Smooth muscle cell (in vitro differentiated cells): ENCODE results near the gene TFCP2L1. TPM values are rescaled to one million over a fixed set of nuclear protein-coding genes. Genes with fewer than 3 reads are reported as not detected.

ENCODE experiments used
- DNase-seq: peaks from one replicate; lab custom pipeline; 2025; ENCODE audit not compliant: unreplicated experiment; lab: John Stamatoyannopoulos, UW
- H2AFZ ChIP-seq: fragments of 200-600 bp; sonication (generic); 2 replicates; pipeline ENCODE4 v1.6.0; 2016; ENCODE audit warnings: antibody characterized with exemption, low read depth, mild to moderate bottlenecking
- H3F3A ChIP-seq: fragments of 200-600 bp; sonication (generic); 2 replicates; pipeline ENCODE4 v1.6.0; 2017; ENCODE audit warnings: antibody characterized with exemption, low read depth
- H3K27ac ChIP-seq: fragments of 200-600 bp; sonication (generic); 2 replicates; pipeline ENCODE4 v1.5.1; 2016; ENCODE audit warnings: low read depth, mild to moderate bottlenecking
- H3K27me3 ChIP-seq: fragments of 200-600 bp; sonication (generic); 2 replicates; pipeline ENCODE4 v1.6.1; 2016; ENCODE audit warnings: low read depth, mild to moderate bottlenecking
- H3K36me3 ChIP-seq: fragments of 200-600 bp; sonication (generic); 2 replicates; pipeline ENCODE4 v1.5.1; 2016; ENCODE audit warnings: low read depth
- H3K4me1 ChIP-seq: fragments of 200-600 bp; sonication (generic); 2 replicates; pipeline ENCODE4 v1.5.1; 2016; ENCODE audit warnings: low read depth
- H3K4me2 ChIP-seq: fragments of 200-600 bp; sonication (generic); 2 replicates; pipeline ENCODE4 v1.6.0; 2016; ENCODE audit warnings: mild to moderate bottlenecking
- H3K4me3 ChIP-seq: fragments of 200-600 bp; sonication (generic); 2 replicates; pipeline ENCODE4 v1.5.1; 2016; ENCODE audit warnings: mild to moderate bottlenecking
- H3K79me2 ChIP-seq: fragments of 200-600 bp; sonication (generic); 2 replicates; pipeline ENCODE4 v1.6.0; 2016; ENCODE audit warnings: low read depth, mild to moderate bottlenecking
- H3K9ac ChIP-seq: fragments of 200-600 bp; sonication (generic); 2 replicates; pipeline ENCODE4 v1.6.0; 2016; ENCODE audit warnings: low read depth
- H3K9me3 ChIP-seq: fragments of 200-600 bp; sonication (generic); replicated peaks from 2 replicates; pipeline ENCODE4 v1.5.1; 2016; ENCODE audit warnings: low read depth
- H4K20me1 ChIP-seq: fragments of 200-600 bp; sonication (generic); 2 replicates; pipeline ENCODE4 v1.6.0; 2016; ENCODE audit warnings: low read depth
- WGBS: methylation state at CpG from one replicate; pipeline ENCODE4 v1.1.7; 2016; ENCODE audit warnings: low lambda C conversion rate; 5-methylcytosine and 5-hydroxymethylcytosine counted together
- polyA plus RNA-seq: library from polyadenylated mRNA; unstranded; fragments of >200 nt; fragmentation: Nextera tagmentation; extraction: Ambion mirVana; gene quantifications from 2 replicates; pipeline ENCODE4 v1.2.1, GENCODE V29; 2016
- total RNA-seq: library from RNA; depleted of rRNA; stranded (reverse); fragments of >200 nt; gene quantifications from 2 replicates; pipeline ENCODE4 v1.2.3, GENCODE V29; 2014
- TF ChIP-seq, protein P1 (sequence below): fragments of 200-600 bp; sonication (generic); IDR thresholded peaks from 2 replicates; pipeline ENCODE4 v1.5.1; 2017; ENCODE audit warnings: borderline replicate concordance, mild to moderate bottlenecking, antibody characterized with exemption; ENCODE audit not compliant: insufficient read depth, poor library complexity, severe bottlenecking

The TFCP2L1 gene
- total and polyA plus RNA-seq, 2 experiments from 2014 or later = 0.13 TPM; not detected in 1

DNA sequence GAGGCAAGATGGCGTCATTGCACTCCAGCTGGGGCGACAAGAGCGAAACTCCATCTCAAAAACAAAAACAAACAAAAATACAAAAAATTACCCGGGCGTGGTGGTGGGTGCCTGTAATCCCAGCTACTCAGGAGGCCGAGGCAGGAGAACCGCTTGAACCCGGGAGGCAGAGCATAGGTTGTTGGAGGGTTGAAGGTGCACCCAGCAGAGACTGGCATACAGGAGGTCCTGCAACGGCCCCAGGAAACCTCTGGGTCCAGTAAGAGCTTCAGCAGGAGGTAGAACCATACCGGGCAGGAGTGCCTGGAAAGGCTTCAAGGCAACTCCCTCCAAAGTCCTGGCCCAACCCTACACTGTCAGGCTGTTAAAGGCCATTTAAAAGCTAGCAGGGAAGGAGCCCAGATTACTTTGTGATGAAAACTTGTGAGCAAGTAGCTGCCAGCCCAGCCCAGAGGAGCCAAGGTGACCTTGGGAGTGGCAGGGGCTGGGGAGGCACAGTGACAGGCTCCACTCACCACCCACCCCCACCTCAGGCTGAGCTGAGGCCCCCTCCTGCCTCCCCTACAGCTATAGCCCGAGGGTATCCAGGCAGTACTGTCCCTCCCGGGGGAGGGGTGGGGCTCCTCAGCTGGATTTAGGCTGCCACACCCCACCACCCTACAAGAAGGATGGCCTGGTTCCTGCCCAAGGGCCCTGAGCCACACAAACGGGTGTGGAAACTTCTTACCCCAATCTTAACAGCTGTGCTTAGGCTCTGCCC, 28.1 kb downstream of the TFCP2L1 start:
- Histone ChIP-seq H3K4me2 (no peak overlapping the region), H3K27ac (no peak overlapping the region), H3K36me3 (no peaks in the 10 kb centered on the region), H3K4me1 (no peaks in the 10 kb centered on the region), H3F3A (no peaks in the 10 kb centered on the region), H3K27me3 (no peaks in the 10 kb centered on the region), H3K9me3 (no peaks in the 10 kb centered on the region), H3K4me3 (no peak overlapping the region), H3K9ac (no peak overlapping the region), H4K20me1 (no peaks in the 10 kb centered on the region), H2AFZ (no peak overlapping the region), H3K79me2 (no peaks in the 10 kb centered on the region)
- TF ChIP-seq, protein P1, sequence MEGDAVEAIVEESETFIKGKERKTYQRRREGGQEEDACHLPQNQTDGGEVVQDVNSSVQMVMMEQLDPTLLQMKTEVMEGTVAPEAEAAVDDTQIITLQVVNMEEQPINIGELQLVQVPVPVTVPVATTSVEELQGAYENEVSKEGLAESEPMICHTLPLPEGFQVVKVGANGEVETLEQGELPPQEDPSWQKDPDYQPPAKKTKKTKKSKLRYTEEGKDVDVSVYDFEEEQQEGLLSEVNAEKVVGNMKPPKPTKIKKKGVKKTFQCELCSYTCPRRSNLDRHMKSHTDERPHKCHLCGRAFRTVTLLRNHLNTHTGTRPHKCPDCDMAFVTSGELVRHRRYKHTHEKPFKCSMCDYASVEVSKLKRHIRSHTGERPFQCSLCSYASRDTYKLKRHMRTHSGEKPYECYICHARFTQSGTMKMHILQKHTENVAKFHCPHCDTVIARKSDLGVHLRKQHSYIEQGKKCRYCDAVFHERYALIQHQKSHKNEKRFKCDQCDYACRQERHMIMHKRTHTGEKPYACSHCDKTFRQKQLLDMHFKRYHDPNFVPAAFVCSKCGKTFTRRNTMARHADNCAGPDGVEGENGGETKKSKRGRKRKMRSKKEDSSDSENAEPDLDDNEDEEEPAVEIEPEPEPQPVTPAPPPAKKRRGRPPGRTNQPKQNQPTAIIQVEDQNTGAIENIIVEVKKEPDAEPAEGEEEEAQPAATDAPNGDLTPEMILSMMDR = no peak
- DNase-seq = no peak
- 86% methylated on average over 13 of the region's 13 CpGs for WGBS

DNA sequence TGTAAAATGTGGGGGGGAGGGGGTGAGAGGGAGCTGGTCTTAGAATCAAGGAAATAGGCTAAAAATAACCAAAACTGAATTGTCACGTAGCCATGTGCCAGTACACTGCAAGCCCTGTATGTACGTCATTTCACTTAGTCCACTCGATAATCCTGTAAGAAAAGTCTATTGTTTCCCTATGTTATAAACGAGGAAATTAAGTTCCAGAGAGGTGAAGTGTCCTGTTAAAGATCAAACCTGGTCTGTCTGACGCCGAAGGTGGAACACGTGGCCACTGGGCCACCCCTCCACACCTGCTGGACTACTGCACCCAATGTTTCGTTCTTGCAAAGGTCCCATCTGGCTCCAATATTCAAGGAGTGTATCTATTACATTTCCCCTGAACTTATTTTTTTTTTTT, 29.6 kb downstream of the TFCP2L1 start:
- H3K79me2 ChIP-seq = no peaks in the 10 kb centered on the region
- WGBS = 90% methylated on average over 8 of the region's 8 CpGs

DNA sequence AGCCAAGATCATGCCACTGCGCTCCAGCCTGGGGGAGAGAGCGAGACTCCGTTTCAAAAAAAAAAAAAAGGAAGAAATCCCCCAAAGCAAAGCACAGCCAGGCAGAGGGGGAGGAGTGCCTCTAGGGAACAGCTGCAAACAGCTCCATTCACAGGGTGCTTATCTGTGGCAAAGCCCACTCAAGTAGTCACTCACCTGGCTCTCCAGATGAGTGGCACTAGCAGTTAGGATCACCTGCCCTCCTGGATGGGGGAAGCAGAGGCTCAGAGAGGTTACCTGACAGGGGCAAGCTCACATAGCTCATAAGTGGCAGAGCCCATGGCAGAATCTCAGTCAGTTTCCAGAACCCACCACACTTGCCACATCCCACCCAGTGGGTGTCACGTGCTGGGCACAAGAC, 30.3 kb downstream of the TFCP2L1 start:
- H3K9me3 ChIP-seq = no peaks in the 10 kb centered on the region
- 93% methylated on average over 4 of the region's 4 CpGs for WGBS
- H3K27ac ChIP-seq = no peak overlapping the region
- no peaks in the 10 kb centered on the region for H4K20me1 ChIP-seq
- H2AFZ ChIP-seq = no peak overlapping the region
- no peak for DNase-seq
- no peak overlapping the region for H3K4me2 ChIP-seq
- no peaks in the 10 kb centered on the region for H3K79me2 ChIP-seq
- H3K27me3 ChIP-seq = peaks cover 4% of the 10 kb centered on the region
- no peaks in the 10 kb centered on the region for H3K36me3 ChIP-seq
- no peaks in the 10 kb centered on the region for H3K4me1 ChIP-seq
- TF ChIP-seq, protein P1 = no peak
- H3K4me3 ChIP-seq = no peak overlapping the region
- no peaks in the 10 kb centered on the region for H3F3A ChIP-seq
- no peak overlapping the region for H3K9ac ChIP-seq

More for the DNA sequence above, 29.6 kb downstream of the TFCP2L1 start:
- H3K4me3 ChIP-seq = no peak overlapping the region
- H3K9ac ChIP-seq = no peak overlapping the region
- no peaks in the 10 kb centered on the region for H3F3A ChIP-seq
- no peaks in the 10 kb centered on the region for H3K4me1 ChIP-seq
- no peak overlapping the region for H2AFZ ChIP-seq
- no peaks in the 10 kb centered on the region for H4K20me1 ChIP-seq
- no peaks in the 10 kb centered on the region for H3K9me3 ChIP-seq
- peaks cover 4% of the 10 kb centered on the region for H3K27me3 ChIP-seq
- no peaks in the 10 kb centered on the region for H3K36me3 ChIP-seq
- no peak overlapping the region for H3K27ac ChIP-seq
- TF ChIP-seq, protein P1 = no peak
- DNase-seq = no peak
- H3K4me2 ChIP-seq = no peak overlapping the region

DNA sequence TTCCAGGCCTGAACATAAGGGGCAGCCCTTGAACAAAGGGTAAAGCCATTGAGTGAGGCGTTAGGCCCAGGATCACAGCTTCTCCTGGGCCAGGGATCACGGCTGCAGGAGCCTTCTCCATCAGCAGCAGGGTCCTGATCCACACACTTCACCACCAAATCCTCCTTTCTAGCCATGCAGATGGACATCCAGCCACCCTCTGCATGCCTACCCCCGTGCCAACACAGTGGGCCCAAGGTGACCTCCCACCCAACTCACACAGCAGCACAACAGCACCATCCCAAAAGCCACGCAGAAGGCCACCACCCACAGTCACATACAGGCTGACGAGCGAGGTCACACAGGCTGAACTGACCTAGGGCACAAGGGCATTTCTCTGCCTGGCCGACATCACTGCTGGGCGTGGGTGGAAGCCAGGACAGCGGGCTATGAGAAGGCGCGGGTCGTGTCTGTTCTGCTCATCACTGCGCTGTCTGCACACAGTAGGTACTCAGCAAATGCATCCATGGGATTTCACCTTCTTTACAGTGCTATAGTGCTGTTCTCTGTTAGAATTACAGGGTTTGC, 31.2 kb downstream of the TFCP2L1 start:
- no peaks in the 10 kb centered on the region for H3F3A ChIP-seq
- peaks cover 7% of the 10 kb centered on the region for H3K27me3 ChIP-seq
- DNase-seq = no peak
- no peaks in the 10 kb centered on the region for H3K4me1 ChIP-seq
- no peaks in the 10 kb centered on the region for H3K9me3 ChIP-seq
- no peaks in the 10 kb centered on the region for H3K36me3 ChIP-seq
- no peak overlapping the region for H3K4me3 ChIP-seq
- no peak overlapping the region for H3K27ac ChIP-seq
- H3K79me2 ChIP-seq = no peaks in the 10 kb centered on the region
- 95% methylated on average over 13 of the region's 13 CpGs for WGBS
- H3K9ac ChIP-seq = no peak overlapping the region
- TF ChIP-seq, protein P1 = no peak
- no peak overlapping the region for H2AFZ ChIP-seq
- H3K4me2 ChIP-seq = no peak overlapping the region
- H4K20me1 ChIP-seq = no peaks in the 10 kb centered on the region
